ENCODE results near the gene WNT3. TPM values are rescaled to one million over a fixed set of nuclear protein-coding genes. Genes with fewer than 3 reads are reported as not detected.
"Not testable (repeated sequence)": the region's sequence is repeated elsewhere in the genome, so short reads cannot be mapped to it uniquely, and the experiment has no call there.

Gene WNT3
- total RNA-seq, 4 donors from 2014 or later: 0.46 to 0.90 TPM; not detected in 2

GRCh38 chr17:46771561-46772474 lies 46.7 kb downstream of the WNT3 start:
- no peaks in the 10 kb centered on the region for H3K36me3 ChIP-seq
- peak overlapping the region; percentile 34 to 50 for H3K4me3 ChIP-seq
- H3K9me3 ChIP-seq: no peaks in the 10 kb centered on the region
- no peak for DNase-seq
- peaks cover 0 to 7% of the 10 kb centered on the region in 2 donors for H3K27me3 ChIP-seq
- intact Hi-C loops (cut with DNase I; ENCODE audit: low total_unique reads): no loop called here
- H3K27ac ChIP-seq: peak overlapping the region; percentile 24 to 69
- TF ChIP-seq CTCF (IDR thresholded peaks at IDR 0.05) (no peak), POLR2A (IDR thresholded peaks at IDR 0.05) (no peak)
- H3K4me1 ChIP-seq: no peaks in the 10 kb centered on the region

- no peaks in the 10 kb centered on the region for H3K4me1 ChIP-seq
- H3K9me3 ChIP-seq: no peaks in the 10 kb centered on the region
- peak overlapping the region; percentile 24 to 69 for H3K27ac ChIP-seq
- intact Hi-C loops (cut with DNase I; ENCODE audit: low total_unique reads): no loop called here
- H3K36me3 ChIP-seq: no peaks in the 10 kb centered on the region
- peaks cover 0 to 7% of the 10 kb centered on the region in 2 donors for H3K27me3 ChIP-seq
- DNase-seq: peak in 1 of 2 donors; percentile 31
- H3K4me3 ChIP-seq: peak overlapping the region; percentile 21 to 42
- no peak for TF ChIP-seq POLR2A (IDR thresholded peaks at IDR 0.05)
- TF ChIP-seq CTCF (IDR thresholded peaks at IDR 0.05): no peak
These were observed 47.5 kb downstream of the WNT3 start for GRCh38 chr17:46770818-46771560.

GRCh38 chr17:46770439-46770817 lies 48.1 kb downstream of the WNT3 start:
- Histone ChIP-seq H3K36me3 (no peaks in the 10 kb centered on the region), H3K9me3 (no peaks in the 10 kb centered on the region), H3K4me1 (no peaks in the 10 kb centered on the region), H3K27me3 (peaks cover 0 to 7% of the 10 kb centered on the region in 2 donors), H3K4me3 (no peak overlapping the region), H3K27ac (no peak overlapping the region)
- no peak for DNase-seq
- intact Hi-C loops (cut with DNase I; ENCODE audit: low total_unique reads): no loop called here
- TF ChIP-seq POLR2A (IDR thresholded peaks at IDR 0.05): no peak
- TF ChIP-seq CTCF (IDR thresholded peaks at IDR 0.05): no peak

- peak overlapping the region in 1 of 2 donors; percentile 6 for H3K4me3 ChIP-seq
- intact Hi-C loops (cut with DNase I; ENCODE audit: low total_unique reads): no loop called here
- H3K27me3 ChIP-seq: peaks cover 0 to 7% of the 10 kb centered on the region in 2 donors
- no peaks in the 10 kb centered on the region for H3K9me3 ChIP-seq
- H3K36me3 ChIP-seq: no peaks in the 10 kb centered on the region
- no peak for DNase-seq
- TF ChIP-seq CTCF (IDR thresholded peaks at IDR 0.05) (no peak), POLR2A (IDR thresholded peaks at IDR 0.05) (no peak)
- H3K27ac ChIP-seq: no peak overlapping the region
- no peaks in the 10 kb centered on the region for H3K4me1 ChIP-seq
These were observed 48.7 kb downstream of the WNT3 start for GRCh38 chr17:46769531-46770438.

GRCh38 chr17:46768896-46769295 lies 49.6 kb downstream of the WNT3 start:
- H3K27ac ChIP-seq; H3K4me3 ChIP-seq; H3K4me1 ChIP-seq; intact Hi-C loops (cut with DNase I; ENCODE audit: low total_unique reads); H3K9me3 ChIP-seq; H3K36me3 ChIP-seq; DNase-seq; H3K27me3 ChIP-seq: not testable (repeated sequence)

All from uterus (tissue), 4 donors.